Activated CD8-positive, alpha-beta memory T cell treated with anti-CD3 and anti-CD28 coated beads for 36 hours (primary cell): ENCODE results near the gene MAN2B1. TPM values are rescaled to one million over a fixed set of nuclear protein-coding genes. Genes with fewer than 3 reads are reported as not detected.

Experiments
- CTCF ChIA-PET: fragments of 350-600 bp; sonication (Branson Sonifier 250); formaldehyde crosslinking; loops from one replicate; lab custom pipeline; 2021; ENCODE audit warnings: antibody characterized with exemption; lab: Charles Lee
- POLR2A ChIA-PET: fragments of 350-600 bp; sonication (Branson Sonifier 250); formaldehyde crosslinking; loops from one replicate; lab custom pipeline; 2021; ENCODE audit warnings: antibody characterized with exemption; lab: Charles Lee
- total RNA-seq, 2 experiments: library from RNA; stranded (reverse); gene quantifications; one replicate each; pipeline ENCODE4 v1.2.3, GENCODE V29; 2021

MAN2B1 gene
- total RNA-seq, 2 experiments from 2014 or later: 96.6 to 98.2 TPM

DNA sequence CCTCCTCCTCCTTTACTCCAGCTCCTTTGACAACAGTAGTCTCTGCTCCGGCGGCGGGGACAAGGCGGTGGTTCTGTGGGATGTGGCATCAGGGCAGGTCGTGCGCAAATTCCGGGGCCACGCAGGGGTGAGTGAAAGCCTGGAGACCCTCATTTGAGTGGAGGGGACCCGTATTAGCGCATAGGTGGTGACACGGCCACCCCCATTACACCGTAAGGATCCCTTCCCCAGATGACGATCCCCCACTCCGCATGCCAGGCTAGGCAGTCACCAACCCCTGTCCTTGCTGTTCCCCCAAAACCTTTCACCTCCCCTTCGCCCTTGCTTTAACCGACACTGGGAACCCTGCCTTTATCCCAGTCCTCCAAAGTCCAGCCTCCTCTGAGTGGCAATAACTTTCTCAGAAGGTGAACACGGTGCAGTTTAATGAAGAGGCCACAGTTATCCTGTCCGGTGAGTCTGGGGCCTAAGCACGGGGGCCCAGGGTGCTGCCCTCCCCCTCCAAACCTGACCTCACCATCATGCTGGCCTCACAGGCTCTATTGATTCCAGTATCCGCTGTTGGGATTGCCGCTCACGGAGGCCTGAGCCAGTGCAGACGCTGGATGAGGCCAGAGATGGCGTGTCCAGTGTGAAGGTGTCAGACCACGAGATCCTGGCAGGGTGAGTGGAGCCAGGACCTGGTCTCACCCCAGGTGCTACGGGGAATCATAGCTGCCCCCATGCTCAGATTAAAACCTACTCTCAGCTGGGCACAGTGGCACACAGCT, 3.8 kb upstream of the MAN2B1 start:
- CTCF ChIA-PET: interaction anchor here (1.5 to 2.9 kb wide), 4 partner anchors 8 to 31 kb away, joined by 5 to 10 read pairs (median 8); partner anchors contain the start of gene DHPS
- POLR2A ChIA-PET: interaction anchor here (0.6 kb wide), 1 partner anchor 15 kb away, joined by 3 read pairs; no protein-coding TSS in a partner anchor

DNA sequence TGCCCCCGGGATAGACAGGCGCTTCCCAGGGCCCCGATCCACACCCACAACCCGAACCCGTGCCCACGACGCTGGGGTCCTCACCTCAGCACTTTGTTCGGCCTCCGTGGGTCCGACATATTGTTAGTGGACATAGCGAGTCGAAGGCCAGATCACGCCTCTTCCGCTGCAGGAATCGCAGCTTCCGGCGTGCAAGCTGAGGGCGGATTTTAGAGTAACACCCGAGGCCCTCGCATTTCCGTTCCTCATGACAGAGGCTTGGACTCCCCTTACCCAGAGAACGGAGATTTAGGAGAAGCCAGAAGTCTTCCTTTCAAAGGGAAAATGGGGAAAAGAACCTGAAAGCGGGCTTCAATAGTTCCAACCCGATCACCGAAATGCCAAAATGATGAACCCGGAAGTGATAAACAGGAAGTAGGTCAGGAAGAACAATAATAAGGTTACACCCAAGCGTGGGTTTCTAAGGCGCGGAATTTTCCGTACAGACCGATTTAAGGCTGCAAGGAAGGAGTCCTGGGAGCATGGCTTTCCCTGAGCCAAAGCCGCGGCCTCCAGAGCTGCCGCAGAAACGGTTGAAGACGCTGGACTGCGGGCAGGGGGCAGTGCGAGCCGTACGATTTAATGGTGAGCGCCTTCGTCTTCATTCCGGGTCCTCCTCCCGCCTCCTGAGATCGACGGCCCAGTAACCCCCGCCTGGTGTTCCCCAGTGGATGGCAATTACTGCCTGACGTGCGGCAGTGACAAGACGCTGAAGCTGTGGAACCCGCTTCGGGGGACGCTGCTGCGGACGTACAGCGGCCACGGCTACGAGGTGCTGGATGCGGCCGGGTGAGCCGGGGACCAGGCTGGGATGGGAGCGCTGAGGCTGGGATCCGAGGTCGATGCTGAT, 3.0 kb upstream of the MAN2B1 start:
- POLR2A ChIA-PET: interaction anchor here (0.6 to 1.4 kb wide), 2 partner anchors 13 to 30 kb away, joined by 5 read pairs; no protein-coding TSS in a partner anchor
- CTCF ChIA-PET: interaction anchor here (0.7 to 2.1 kb wide), 6 partner anchors 8 to 216 kb away, joined by 3 to 10 read pairs (median 4); partner anchors contain the start of genes FBXW9 and GET3

DNA sequence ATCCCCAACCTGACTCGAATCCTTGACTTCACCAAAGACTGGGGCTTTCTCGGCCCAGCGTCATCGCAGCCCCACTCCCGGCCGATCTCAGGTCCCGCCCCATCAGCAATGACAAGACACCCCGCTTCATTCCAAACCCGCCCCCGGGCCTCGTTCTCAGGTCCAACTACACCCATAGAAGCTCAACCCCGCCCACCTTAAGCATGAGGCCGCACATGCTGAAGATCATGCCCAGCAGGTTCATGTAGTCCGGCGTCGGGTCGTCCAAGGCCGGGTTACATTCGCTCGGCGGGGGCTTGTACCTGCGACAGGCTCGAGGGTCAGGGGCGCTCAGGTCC, 2.4 kb upstream of the MAN2B1 start:
- POLR2A ChIA-PET: interaction anchor here (0.5 to 1.4 kb wide), 3 partner anchors 13 to 49 kb away, joined by 3 to 5 read pairs (median 5); no protein-coding TSS in a partner anchor
- CTCF ChIA-PET: interaction anchor here (0.7 to 2.1 kb wide), 7 partner anchors 9 to 216 kb away, joined by 3 to 10 read pairs (median 3); partner anchors contain the start of genes FBXW9 and GET3

DNA sequence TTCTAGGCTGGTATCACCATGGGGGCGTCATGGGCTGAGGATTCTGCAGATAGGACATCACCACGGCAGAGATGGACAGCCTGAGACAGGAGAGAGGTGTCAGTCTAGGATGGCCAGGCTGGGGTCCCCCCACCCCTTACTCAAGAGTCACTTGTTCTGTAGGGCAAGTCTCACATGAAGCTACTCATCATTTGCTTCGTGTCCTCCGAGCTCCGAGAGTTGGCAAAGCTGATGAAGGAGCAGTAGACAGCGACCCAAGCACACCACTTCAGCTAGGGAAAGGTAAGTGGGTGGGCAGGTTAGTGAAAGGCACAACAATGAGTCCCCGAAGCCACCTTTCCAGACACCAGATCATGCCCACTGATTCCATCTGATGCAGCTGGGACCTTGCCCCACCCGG, 1.8 kb upstream of the MAN2B1 start:
- ChIA-PET POLR2A (interaction anchor here (0.5 to 1.4 kb wide), 2 partner anchors 29 to 49 kb away, joined by 3 to 5 read pairs; no protein-coding TSS in a partner anchor), CTCF (interaction anchor here (1.1 to 2.1 kb wide), 3 partner anchors 10 to 217 kb away, joined by 3 to 10 read pairs (median 3); no protein-coding TSS in a partner anchor)

DNA sequence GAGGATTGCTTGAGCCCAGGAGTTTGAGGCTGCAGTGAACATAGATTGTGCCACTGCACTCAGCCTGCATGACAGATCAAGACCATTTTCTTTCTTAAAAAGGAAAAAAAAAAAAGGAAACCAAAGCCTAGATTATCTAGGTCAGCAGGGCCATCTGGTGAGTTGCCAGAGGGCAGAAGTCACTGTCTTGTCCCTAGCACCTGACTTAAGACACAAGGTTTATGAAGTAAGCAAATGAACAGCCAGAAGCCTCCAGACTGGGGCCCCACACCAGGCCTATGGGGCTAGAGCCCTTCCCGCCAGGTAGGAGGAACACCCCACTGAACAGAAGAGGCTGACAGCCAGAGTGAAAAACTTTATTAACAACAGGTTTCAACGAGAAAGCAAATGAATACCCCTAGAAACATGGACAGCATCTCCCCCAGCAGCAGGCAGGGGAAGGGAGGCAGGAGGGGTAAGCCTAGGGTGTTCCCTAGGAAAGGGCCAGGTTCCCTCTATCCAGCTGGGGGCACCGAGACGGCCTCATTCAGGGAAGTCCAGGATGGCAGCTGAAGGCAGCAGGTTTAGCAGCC, 1.3 kb upstream of the MAN2B1 start:
- POLR2A ChIA-PET: interaction anchor here (1.4 kb wide), 1 partner anchor 28 kb away, joined by 5 read pairs; no protein-coding TSS in a partner anchor
- CTCF ChIA-PET: interaction anchor here (1.1 to 2.1 kb wide), 2 partner anchors 10 to 28 kb away, joined by 3 to 10 read pairs; no protein-coding TSS in a partner anchor

DNA sequence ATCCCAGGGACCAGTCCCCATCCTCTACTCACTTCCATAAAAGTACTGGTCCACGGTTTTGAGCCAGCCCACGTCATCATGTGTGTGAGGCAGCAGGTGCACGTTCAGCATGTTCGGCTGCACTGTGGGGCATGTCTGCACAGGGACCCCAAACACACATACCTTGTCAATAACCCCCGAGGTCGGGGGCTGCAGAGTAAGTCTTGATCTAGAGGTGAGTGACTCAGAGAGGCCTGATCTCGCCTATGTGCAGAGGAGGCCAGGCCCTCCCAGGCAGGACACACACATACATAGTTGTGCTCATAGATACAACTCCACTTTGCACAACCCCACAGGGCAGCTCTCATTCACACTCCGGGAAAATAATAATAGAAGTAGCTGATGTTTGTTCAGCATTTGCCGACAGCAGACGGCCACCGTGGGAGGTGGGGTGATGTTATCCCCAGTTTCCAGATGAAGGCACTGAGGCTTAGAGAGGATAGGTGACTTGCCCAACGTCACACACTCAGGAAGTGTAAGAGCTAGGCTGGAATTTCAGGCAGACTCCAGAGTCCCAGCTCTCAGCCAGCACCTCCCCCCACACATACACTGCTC, 774 bp downstream of the MAN2B1 start:
- POLR2A ChIA-PET: interaction anchor here (0.5 to 1.1 kb wide), 2 partner anchors 39 to 58 kb away, joined by 3 to 5 read pairs; partner anchors contain the start of gene TNPO2
- CTCF ChIA-PET: interaction anchor here (1.3 to 2.4 kb wide), 3 partner anchors 11 to 92 kb away, joined by 4 to 11 read pairs (median 9); no protein-coding TSS in a partner anchor

DNA sequence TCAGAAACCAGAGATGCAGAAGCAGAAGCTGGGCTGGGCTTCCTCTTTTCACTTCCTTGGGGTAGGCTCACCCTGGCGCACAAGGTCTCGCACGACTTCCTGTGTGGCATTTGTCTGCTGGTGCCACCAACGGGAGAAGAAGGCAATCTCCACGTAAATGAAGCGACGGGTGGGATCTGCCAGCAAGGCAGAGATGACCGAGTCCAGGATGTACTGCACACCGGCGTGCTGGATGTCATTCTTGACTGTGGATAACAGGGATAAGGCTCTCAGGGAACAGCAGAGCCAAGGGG, 1.3 kb downstream of the MAN2B1 start:
- ChIA-PET POLR2A (interaction anchor here (0.5 to 1.1 kb wide), 2 partner anchors 38 to 58 kb away, joined by 3 to 5 read pairs; partner anchors contain the start of gene TNPO2), CTCF (interaction anchor here (1.9 to 2.4 kb wide), 2 partner anchors 11 to 25 kb away, joined by 9 to 11 read pairs; no protein-coding TSS in a partner anchor)

DNA sequence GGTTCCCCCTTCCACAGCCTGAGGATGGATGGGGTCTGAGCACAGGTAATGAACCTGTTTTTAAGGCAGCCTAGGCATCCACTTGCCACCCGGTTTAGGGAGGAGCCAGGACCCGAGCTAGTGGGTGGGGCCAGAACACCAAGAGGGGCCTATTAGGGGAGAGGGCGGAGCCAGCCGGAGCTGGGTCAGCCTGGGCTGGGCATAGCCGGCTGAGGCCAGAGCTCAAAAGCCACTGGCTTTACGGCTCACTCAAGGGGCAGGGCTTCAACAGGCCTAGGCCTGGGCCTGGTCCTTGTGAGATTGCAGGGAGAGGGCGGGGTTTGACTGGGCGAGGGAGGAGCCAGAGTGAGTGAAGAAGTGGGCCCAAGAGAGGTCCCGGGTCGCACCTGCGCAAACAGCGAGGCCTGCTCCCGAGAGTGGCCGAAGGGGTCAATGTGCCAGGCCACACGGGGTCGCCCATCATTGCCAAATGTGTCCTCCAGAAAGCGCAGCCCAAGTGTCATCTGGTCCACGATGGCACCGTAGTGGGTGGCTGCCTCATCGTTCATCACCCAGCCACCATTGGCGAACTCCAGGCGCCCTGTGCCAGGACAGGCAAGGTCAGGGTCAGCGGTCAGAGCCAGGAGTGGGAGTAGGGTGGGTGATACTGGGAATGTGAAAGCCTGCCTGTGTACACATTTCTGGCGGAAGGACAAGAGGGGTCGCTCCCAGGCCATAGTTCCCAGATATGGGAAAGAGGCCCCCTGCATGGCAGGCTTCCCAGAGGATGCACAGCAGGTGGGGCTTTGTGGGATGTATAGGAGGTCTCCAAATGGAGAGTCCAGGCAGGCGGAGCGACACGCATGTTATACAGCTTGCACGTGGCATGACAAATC, 1.9 kb downstream of the MAN2B1 start:
- CTCF ChIA-PET: interaction anchor here (0.6 to 2.4 kb wide), 4 partner anchors 8 to 25 kb away, joined by 3 to 11 read pairs (median 6); no protein-coding TSS in a partner anchor
- POLR2A ChIA-PET: interaction anchor here (0.5 kb wide), 1 partner anchor 37 kb away, joined by 5 read pairs; no protein-coding TSS in a partner anchor

DNA sequence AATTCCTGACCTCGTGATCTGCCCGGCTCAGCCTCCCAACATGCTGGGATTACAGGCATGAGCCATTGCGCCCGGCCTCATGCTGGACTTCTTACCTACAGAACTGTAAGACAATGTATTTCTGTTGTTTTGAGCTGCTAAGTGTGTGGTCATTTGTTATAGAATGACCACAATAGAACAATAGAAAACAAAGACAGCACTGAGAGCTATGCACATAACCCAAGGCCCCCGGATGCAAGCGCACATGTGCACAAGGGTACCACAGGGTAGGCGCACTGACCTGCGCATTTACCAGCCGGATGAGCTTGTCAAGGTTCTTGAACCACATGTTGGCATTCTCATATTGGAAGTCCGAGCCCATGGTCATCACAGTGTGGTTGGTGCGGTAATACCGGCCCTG, 5.6 kb downstream of the MAN2B1 start:
- CTCF ChIA-PET: interaction anchor here (0.7 to 0.8 kb wide), 2 partner anchors 48 to 100 kb away, joined by 3 read pairs; no protein-coding TSS in a partner anchor
- POLR2A ChIA-PET: interaction anchor here (0.7 kb wide), 2 partner anchors 21 to 131 kb away, joined by 3 to 13 read pairs; no protein-coding TSS in a partner anchor

DNA sequence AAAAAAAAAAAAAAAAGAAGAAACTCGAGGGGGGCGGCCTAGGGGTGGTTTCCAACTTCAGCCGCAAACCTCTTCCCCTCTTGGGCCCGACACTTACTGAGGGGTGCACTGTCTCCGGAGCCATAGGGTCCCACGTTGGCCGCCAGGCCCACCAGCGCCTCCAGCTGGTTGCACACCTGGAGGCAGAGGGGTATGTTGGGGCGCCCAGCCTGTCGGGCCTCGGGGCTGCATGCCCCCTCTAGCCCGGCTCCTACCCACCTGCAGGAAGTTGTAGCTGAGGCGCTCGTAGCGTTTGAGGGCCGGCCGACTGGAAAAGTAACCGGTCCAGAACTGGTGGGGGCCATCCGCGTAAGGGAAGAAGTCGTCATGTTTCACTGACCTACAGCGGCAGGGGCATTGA, 8.6 kb downstream of the MAN2B1 start:
- ChIA-PET POLR2A (interaction anchor here (0.7 kb wide), 1 partner anchor 66 kb away, joined by 4 read pairs; no protein-coding TSS in a partner anchor), CTCF (interaction anchor here (0.5 to 1.1 kb wide), 5 partner anchors 10 to 91 kb away, joined by 3 to 5 read pairs (median 3); no protein-coding TSS in a partner anchor)

DNA sequence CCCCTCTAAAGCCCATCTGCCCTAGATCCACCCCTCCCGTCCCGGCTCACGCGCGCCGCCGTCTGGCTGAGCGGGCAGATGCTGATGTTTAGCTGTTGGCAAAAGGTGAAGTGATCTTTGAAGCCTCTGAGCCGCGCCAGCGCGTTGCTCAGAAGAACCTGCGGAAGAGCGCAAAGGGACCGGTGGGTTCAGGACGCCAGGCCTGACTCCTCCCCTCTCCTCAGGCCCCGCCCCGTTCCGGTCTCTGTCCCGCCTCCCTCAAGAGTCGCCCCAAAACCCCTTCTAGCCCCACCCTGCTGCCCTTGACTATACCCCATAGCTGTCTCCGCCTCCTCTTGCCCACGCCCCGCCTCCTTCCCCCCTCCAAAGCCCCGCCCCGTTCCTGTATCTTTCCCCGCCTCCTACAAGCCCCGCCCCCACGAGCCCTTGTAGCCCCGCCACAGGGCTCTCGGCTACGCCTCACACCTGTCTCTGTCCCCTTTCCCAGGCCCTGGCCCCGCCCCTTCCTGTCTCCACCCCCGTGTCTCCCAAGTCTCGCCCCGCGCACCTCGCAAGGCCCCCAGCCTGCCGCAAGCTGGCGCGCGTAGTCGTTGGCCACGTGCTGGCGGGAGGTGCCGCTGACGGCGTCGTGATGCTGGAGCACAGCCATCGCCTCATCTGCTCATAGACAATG, 9.5 kb downstream of the MAN2B1 start:
- ChIA-PET CTCF (interaction anchor here (0.7 to 1.1 kb wide), 3 partner anchors 16 to 90 kb away, joined by 3 to 5 read pairs (median 3); no protein-coding TSS in a partner anchor), POLR2A (interaction anchor here (0.5 to 0.7 kb wide), 2 partner anchors 44 to 67 kb away, joined by 3 to 4 read pairs; no protein-coding TSS in a partner anchor)

DNA sequence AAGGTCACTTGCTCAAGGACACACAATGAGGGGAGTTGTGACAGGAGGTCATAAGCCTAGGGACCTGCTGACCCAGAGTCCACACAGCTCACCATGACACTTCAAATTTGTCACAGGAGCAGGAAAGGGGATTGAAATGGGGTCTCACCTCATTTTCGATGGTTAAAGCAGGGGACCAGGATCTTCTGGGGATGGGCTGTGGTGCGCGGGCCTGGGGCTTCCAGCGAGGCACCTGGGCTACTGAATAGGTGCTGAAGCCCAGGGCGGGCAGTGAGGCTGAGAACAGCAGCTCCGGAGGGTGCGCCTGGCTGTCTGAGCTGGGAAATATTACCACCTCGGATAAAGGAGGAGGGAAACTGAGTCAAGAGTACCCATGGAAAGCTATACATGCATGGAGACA, 11.0 kb downstream of the MAN2B1 start:
- ChIA-PET CTCF (no interaction called here), POLR2A (no interaction called here)

DNA sequence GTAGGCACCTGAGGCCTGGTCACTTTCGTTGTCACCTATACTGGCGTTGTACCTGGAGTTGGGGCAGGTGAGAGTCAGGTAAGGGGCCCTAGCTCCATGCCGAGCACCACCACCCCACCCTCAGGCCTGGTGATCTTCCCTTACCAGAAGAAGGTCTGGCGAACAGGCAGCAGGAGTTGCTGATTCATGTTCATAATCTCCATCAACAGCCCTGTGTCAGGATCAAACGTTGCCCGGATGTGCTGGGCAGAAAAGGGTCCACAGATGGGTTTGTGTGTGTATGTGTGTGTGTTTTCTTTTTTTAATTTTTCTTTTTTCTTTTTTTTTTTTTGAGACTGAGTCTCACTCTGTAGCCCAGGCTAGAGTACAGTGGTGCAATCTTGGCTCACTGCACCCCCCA, 14.3 kb downstream of the MAN2B1 start:
- ChIA-PET CTCF (no interaction called here), POLR2A (no interaction called here)

DNA sequence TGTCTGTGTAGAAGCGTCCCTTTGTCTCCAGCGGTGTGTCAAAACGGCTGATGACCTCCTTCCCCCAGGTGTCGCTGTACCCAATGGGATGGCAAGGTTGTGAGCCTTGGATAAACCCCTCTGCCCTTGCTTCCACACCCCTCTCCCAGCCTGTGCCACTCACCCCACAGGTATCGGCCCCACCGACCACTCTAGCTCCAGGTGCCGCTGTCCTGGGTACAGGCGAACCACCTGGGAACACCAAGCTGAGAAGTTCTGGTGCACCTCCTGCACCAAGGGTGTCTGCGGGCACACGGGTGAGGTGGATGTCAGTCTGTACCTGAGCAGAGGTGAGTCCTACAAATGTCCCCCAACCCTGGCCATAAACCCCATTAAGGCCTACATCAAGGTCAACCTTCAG, 16.6 kb downstream of the MAN2B1 start:
- ChIA-PET POLR2A (no interaction called here), CTCF (interaction anchor here (1.5 kb wide), 1 partner anchor 10 kb away, joined by 4 read pairs; no protein-coding TSS in a partner anchor)

DNA sequence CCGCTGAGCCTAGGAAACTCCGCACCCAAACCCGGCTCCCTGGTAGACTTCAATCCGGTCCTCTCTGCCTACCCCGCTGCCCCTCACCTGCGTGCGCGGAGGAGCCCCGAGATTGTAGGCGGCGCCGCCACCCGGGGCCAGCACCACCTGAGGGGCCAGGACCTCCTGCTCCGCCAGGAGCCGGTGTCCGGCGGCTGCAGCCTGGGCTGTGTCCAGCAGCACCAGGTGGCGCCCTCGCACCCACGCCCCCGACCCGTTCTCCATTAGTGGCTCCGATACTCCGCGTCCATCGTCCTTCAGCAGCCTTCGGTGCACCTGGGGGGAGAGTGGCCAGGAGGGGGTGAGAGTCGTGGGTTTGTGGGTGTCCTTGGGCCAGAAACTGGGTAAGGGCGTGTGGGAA, 18.5 kb downstream of the MAN2B1 start:
- POLR2A ChIA-PET: no interaction called here
- CTCF ChIA-PET: interaction anchor here (0.7 kb wide), 1 partner anchor 10 kb away, joined by 4 read pairs; no protein-coding TSS in a partner anchor

DNA sequence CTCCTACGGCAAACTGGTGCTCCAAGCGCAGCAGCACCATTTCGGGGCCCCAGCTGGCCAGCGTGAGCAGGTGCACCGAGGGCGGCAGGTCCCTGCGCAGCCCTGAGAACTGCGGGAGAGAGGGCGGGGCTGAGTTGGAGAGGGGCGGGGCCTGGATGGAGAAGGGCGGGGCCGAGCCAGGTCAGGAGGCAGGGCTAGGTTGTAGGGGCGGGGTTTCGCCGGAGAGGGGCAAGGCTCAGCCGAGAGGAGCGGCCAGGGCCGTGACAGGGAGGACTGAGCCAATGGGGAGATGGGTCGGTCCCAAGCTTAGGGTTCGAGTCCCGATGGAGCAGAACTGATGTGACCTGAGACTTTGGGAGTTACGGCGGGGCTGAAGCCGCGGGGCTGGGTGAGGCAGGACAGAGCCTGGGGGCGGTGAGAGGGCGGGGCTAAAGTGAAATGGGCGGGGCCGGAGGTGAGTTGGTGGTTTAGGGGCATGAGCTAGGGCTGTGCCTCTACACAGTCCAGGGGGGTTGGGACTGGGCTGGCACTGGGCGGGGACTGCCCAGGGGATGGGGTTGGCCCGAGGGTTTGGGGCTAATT, 19.0 kb downstream of the MAN2B1 start:
- POLR2A ChIA-PET: no interaction called here
- CTCF ChIA-PET: interaction anchor here (0.6 to 0.7 kb wide), 2 partner anchors 11 to 128 kb away, joined by 3 to 4 read pairs; no protein-coding TSS in a partner anchor
